HEK293 (cell line): ENCODE data around the gene PPID.

Source experiments
- ELK4 ChIP-seq: IDR thresholded peaks from 2 replicates; pipeline ENCODE4 v1.6.1; 2011; ENCODE audit warnings: mild to moderate bottlenecking, low read depth, low read length, borderline replicate concordance
- FEZF1 ChIP-seq: fragments of 450-650 bp; formaldehyde crosslinking; IDR thresholded peaks from 2 replicates; pipeline ENCODE4 v1.5.1; 2016; ENCODE audit warnings: missing biosample characterization, missing genetic modification characterization
- HOXC10 ChIP-seq: sonication (generic); formaldehyde crosslinking; IDR thresholded peaks from 2 replicates; pipeline ENCODE4 v1.8.1; 2023; ENCODE audit warnings: mild to moderate bottlenecking, missing genetic modification reagents
- KLF1 ChIP-seq: fragments of 450-650 bp; formaldehyde crosslinking; IDR thresholded peaks from 2 replicates; pipeline ENCODE4 v1.5.1; 2016; ENCODE audit warnings: missing biosample characterization, missing genetic modification characterization
- OSR2 ChIP-seq: fragments of 450-650 bp; formaldehyde crosslinking; IDR thresholded peaks from 2 replicates; pipeline ENCODE4 v1.5.1; 2016; ENCODE audit warnings: missing biosample characterization, missing genetic modification characterization
- PRDM4 ChIP-seq: fragments of 450-650 bp; formaldehyde crosslinking; IDR thresholded peaks from 2 replicates; pipeline ENCODE4 v1.5.1; 2017; ENCODE audit warnings: missing biosample characterization, missing genetic modification characterization
- SP2 ChIP-seq: fragments of 450-650 bp; formaldehyde crosslinking; IDR thresholded peaks from 2 replicates; pipeline ENCODE4 v1.5.1; 2016; ENCODE audit warnings: missing biosample characterization, missing genetic modification characterization
- TCF7L2 ChIP-seq: IDR thresholded peaks from 2 replicates; pipeline ENCODE4 v1.6.1; 2011; ENCODE audit warnings: low read depth, mild to moderate bottlenecking, inconsistent platforms, low read length, moderate library complexity, borderline replicate concordance
- WT1 ChIP-seq: fragments of 450-650 bp; formaldehyde crosslinking; IDR thresholded peaks from 2 replicates; pipeline ENCODE4 v1.5.1; 2016; ENCODE audit warnings: missing biosample characterization, missing genetic modification characterization
- ZBTB1 ChIP-seq: fragments of 450-650 bp; formaldehyde crosslinking; IDR thresholded peaks from 2 replicates; pipeline ENCODE4 v1.5.1; 2016; ENCODE audit warnings: missing biosample characterization, missing genetic modification characterization
- ZFP37 ChIP-seq: fragments of 450-650 bp; formaldehyde crosslinking; IDR thresholded peaks from 2 replicates; pipeline ENCODE4 v1.5.1; 2016; ENCODE audit warnings: missing biosample characterization, missing genetic modification characterization
- ZIC2 ChIP-seq: fragments of 450-650 bp; formaldehyde crosslinking; IDR thresholded peaks from 2 replicates; pipeline ENCODE4 v1.5.1; 2016; ENCODE audit warnings: missing biosample characterization, missing genetic modification characterization
- ZNF19 ChIP-seq: fragments of 450-650 bp; formaldehyde crosslinking; IDR thresholded peaks from 2 replicates; pipeline ENCODE4; 2016; ENCODE audit warnings: missing biosample characterization, missing genetic modification characterization, low read depth
- ZNF2 ChIP-seq: fragments of 450-650 bp; formaldehyde crosslinking; IDR thresholded peaks from 2 replicates; pipeline ENCODE4 v1.5.1; 2016; ENCODE audit warnings: missing biosample characterization, missing genetic modification characterization
- ZNF48 ChIP-seq: fragments of 450-650 bp; formaldehyde crosslinking; IDR thresholded peaks from 2 replicates; pipeline ENCODE4 v1.5.1; 2016; ENCODE audit warnings: missing biosample characterization, missing genetic modification characterization
- ZNF560 ChIP-seq: fragments of 450-650 bp; formaldehyde crosslinking; IDR thresholded peaks from 2 replicates; pipeline ENCODE4 v1.5.1; 2017; ENCODE audit warnings: missing biosample characterization, missing genetic modification characterization, borderline replicate concordance
- ZNF621 ChIP-seq: fragments of 450-650 bp; formaldehyde crosslinking; IDR thresholded peaks from 2 replicates; pipeline ENCODE4 v1.5.1; 2017; ENCODE audit warnings: missing biosample characterization, missing genetic modification characterization
- ZNF626 ChIP-seq: fragments of 450-650 bp; sonication (Bioruptor Pico); formaldehyde crosslinking; IDR thresholded peaks from 2 replicates; pipeline ENCODE4 v1.5.1; 2018; ENCODE audit warnings: missing biosample characterization, missing genetic modification characterization, inconsistent platforms
- ZNF670 ChIP-seq: fragments of 450-650 bp; formaldehyde crosslinking; IDR thresholded peaks from 2 replicates; pipeline ENCODE4 v1.5.1; 2016; ENCODE audit warnings: missing biosample characterization, missing genetic modification characterization, low read depth
- ZNF747 ChIP-seq: fragments of 450-650 bp; formaldehyde crosslinking; IDR thresholded peaks from 2 replicates; pipeline ENCODE4 v1.5.1; 2016; ENCODE audit warnings: missing biosample characterization, missing genetic modification characterization
- ZSCAN23 ChIP-seq: fragments of 450-650 bp; formaldehyde crosslinking; IDR thresholded peaks from 2 replicates; pipeline ENCODE4 v1.5.1; 2016; ENCODE audit warnings: missing biosample characterization, missing genetic modification characterization
- ZXDB ChIP-seq: fragments of 450-650 bp; formaldehyde crosslinking; IDR thresholded peaks from 2 replicates; pipeline ENCODE4 v1.5.1; 2016; ENCODE audit warnings: missing biosample characterization, missing genetic modification characterization
- TF ChIP-seq, protein P1 (sequence below): fragments of 450-650 bp; formaldehyde crosslinking; IDR thresholded peaks from 2 replicates; pipeline ENCODE4 v1.5.1; 2016; ENCODE audit warnings: missing biosample characterization, missing genetic modification characterization
- TF ChIP-seq, protein P2 (sequence below): fragments of 450-650 bp; formaldehyde crosslinking; IDR thresholded peaks from 2 replicates; pipeline ENCODE4 v1.5.1; 2016; ENCODE audit warnings: missing biosample characterization, missing genetic modification characterization
- TF ChIP-seq, protein P3 (sequence below): fragments of 450-650 bp; formaldehyde crosslinking; IDR thresholded peaks from 2 replicates; pipeline ENCODE4 v1.5.1; 2016; ENCODE audit warnings: missing biosample characterization, missing genetic modification characterization
- TF ChIP-seq, protein P4 (sequence below): fragments of 450-650 bp; formaldehyde crosslinking; IDR thresholded peaks from 2 replicates; pipeline ENCODE4 v1.5.0; 2017; ENCODE audit warnings: missing biosample characterization, missing genetic modification characterization, borderline replicate concordance

PPID gene

GRCh38 chr4:158722917-158723793, at the start of gene PPID (continued):
- TF ChIP-seq, protein P1, sequence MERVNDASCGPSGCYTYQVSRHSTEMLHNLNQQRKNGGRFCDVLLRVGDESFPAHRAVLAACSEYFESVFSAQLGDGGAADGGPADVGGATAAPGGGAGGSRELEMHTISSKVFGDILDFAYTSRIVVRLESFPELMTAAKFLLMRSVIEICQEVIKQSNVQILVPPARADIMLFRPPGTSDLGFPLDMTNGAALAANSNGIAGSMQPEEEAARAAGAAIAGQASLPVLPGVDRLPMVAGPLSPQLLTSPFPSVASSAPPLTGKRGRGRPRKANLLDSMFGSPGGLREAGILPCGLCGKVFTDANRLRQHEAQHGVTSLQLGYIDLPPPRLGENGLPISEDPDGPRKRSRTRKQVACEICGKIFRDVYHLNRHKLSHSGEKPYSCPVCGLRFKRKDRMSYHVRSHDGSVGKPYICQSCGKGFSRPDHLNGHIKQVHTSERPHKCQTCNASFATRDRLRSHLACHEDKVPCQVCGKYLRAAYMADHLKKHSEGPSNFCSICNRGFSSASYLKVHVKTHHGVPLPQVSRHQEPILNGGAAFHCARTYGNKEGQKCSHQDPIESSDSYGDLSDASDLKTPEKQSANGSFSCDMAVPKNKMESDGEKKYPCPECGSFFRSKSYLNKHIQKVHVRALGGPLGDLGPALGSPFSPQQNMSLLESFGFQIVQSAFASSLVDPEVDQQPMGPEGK (tag by site-specific recombination), result 0 out of 2 replicates have a peak, but pooled peaks have one; percentile 37
- TF ChIP-seq ZNF560 (no peak), FEZF1 (tag by site-specific recombination) (0 out of 2 replicates have a peak, but pooled peaks have one; percentile 6), HOXC10 (CRISPR knock-in tag) (no peak), ZFP37 (0 out of 2 replicates have a peak, but pooled peaks have one; percentile 19), ZNF670 (tag by site-specific recombination) (no peak), ZXDB (tag by site-specific recombination) (peak; percentile 66; the same call in 1 of the 2 replicates), TCF7L2 (peak; percentile 99), ZNF48 (tag by site-specific recombination) (no peak), SP2 (tag by site-specific recombination) (peak; percentile 75), KLF1 (tag by site-specific recombination) (peak; percentile 56; the same call in 1 of the 2 replicates), ZNF621 (tag by site-specific recombination) (no peak), WT1 (tag by site-specific recombination) (no peak), ZSCAN23 (tag by site-specific recombination) (no peak), ZNF19 (no peak), ZNF747 (tag by site-specific recombination) (no peak), OSR2 (tag by site-specific recombination) (no peak), ZNF626 (tag by site-specific recombination) (no peak), PRDM4 (tag by site-specific recombination) (no peak), ZBTB1 (tag by site-specific recombination) (no peak), ZIC2 (0 out of 2 replicates have a peak, but pooled peaks have one; percentile 9), ELK4 (0 out of 2 replicates have a peak, but pooled peaks have one; percentile 56), ZNF2 (tag by site-specific recombination) (no peak)
- TF ChIP-seq, protein P2, sequence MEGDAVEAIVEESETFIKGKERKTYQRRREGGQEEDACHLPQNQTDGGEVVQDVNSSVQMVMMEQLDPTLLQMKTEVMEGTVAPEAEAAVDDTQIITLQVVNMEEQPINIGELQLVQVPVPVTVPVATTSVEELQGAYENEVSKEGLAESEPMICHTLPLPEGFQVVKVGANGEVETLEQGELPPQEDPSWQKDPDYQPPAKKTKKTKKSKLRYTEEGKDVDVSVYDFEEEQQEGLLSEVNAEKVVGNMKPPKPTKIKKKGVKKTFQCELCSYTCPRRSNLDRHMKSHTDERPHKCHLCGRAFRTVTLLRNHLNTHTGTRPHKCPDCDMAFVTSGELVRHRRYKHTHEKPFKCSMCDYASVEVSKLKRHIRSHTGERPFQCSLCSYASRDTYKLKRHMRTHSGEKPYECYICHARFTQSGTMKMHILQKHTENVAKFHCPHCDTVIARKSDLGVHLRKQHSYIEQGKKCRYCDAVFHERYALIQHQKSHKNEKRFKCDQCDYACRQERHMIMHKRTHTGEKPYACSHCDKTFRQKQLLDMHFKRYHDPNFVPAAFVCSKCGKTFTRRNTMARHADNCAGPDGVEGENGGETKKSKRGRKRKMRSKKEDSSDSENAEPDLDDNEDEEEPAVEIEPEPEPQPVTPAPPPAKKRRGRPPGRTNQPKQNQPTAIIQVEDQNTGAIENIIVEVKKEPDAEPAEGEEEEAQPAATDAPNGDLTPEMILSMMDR, result no peak
- TF ChIP-seq, protein P3, sequence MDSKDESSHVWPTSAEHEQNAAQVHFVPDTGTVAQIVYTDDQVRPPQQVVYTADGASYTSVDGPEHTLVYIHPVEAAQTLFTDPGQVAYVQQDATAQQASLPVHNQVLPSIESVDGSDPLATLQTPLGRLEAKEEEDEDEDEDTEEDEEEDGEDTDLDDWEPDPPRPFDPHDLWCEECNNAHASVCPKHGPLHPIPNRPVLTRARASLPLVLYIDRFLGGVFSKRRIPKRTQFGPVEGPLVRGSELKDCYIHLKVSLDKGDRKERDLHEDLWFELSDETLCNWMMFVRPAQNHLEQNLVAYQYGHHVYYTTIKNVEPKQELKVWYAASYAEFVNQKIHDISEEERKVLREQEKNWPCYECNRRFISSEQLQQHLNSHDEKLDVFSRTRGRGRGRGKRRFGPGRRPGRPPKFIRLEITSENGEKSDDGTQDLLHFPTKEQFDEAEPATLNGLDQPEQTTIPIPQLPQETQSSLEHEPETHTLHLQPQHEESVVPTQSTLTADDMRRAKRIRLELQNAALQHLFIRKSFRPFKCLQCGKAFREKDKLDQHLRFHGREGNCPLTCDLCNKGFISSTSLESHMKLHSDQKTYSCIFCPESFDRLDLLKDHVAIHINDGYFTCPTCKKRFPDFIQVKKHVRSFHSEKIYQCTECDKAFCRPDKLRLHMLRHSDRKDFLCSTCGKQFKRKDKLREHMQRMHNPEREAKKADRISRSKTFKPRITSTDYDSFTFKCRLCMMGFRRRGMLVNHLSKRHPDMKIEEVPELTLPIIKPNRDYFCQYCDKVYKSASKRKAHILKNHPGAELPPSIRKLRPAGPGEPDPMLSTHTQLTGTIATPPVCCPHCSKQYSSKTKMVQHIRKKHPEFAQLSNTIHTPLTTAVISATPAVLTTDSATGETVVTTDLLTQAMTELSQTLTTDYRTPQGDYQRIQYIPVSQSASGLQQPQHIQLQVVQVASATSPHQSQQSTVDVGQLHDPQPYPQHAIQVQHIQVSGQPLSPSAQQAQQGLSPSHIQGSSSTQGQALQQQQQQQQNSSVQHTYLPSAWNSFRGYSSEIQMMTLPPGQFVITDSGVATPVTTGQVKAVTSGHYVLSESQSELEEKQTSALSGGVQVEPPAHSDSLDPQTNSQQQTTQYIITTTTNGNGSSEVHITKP (tag by site-specific recombination), result peak; percentile 25; the same call in 1 of the 2 replicates
- TF ChIP-seq, protein P4, sequence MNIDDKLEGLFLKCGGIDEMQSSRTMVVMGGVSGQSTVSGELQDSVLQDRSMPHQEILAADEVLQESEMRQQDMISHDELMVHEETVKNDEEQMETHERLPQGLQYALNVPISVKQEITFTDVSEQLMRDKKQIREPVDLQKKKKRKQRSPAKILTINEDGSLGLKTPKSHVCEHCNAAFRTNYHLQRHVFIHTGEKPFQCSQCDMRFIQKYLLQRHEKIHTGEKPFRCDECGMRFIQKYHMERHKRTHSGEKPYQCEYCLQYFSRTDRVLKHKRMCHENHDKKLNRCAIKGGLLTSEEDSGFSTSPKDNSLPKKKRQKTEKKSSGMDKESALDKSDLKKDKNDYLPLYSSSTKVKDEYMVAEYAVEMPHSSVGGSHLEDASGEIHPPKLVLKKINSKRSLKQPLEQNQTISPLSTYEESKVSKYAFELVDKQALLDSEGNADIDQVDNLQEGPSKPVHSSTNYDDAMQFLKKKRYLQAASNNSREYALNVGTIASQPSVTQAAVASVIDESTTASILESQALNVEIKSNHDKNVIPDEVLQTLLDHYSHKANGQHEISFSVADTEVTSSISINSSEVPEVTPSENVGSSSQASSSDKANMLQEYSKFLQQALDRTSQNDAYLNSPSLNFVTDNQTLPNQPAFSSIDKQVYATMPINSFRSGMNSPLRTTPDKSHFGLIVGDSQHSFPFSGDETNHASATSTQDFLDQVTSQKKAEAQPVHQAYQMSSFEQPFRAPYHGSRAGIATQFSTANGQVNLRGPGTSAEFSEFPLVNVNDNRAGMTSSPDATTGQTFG (tag by site-specific recombination), result no peak
